ENCODE data around the gene MAP3K2.

DNA sequence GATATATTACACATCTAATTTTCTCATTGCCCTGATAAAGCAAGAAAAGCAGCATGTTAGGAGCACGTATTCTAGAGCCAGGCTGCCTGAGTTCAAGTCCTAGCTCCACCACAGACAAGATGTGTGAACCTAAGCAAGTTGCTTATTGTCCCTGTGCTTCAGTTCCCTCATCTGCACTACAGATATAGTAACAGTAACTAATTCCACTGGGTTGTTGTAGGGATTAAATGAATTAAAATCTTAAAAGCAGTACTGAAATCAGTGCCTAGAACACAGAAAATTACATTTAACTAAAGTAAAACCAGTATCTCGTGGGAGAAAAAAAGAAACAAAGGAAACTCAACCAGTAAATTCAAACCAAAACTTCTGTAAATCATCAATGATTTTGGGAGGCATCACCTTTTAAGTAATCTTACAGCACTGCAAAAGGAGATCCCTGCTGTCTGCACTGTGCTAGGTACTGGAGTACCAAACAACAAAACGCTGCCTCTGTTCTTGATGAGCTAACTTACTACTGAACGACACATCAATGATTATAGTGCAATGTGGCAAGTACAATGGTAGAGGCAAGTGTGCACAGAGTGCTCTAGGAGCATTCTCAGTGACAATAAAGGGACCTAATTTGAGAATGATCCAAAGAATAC, 7.9 kb downstream of the MAP3K2 start:
- TF ChIP-seq, protein P1, sequence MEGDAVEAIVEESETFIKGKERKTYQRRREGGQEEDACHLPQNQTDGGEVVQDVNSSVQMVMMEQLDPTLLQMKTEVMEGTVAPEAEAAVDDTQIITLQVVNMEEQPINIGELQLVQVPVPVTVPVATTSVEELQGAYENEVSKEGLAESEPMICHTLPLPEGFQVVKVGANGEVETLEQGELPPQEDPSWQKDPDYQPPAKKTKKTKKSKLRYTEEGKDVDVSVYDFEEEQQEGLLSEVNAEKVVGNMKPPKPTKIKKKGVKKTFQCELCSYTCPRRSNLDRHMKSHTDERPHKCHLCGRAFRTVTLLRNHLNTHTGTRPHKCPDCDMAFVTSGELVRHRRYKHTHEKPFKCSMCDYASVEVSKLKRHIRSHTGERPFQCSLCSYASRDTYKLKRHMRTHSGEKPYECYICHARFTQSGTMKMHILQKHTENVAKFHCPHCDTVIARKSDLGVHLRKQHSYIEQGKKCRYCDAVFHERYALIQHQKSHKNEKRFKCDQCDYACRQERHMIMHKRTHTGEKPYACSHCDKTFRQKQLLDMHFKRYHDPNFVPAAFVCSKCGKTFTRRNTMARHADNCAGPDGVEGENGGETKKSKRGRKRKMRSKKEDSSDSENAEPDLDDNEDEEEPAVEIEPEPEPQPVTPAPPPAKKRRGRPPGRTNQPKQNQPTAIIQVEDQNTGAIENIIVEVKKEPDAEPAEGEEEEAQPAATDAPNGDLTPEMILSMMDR (IDR thresholded peaks at IDR 0.05): no peak
- TF ChIP-seq POLR2A (IDR thresholded peaks at IDR 0.05): no peak
